GM15510 (cell line): Measurements from ENCODE around the gene VSIG10L2.

Experiments
- POLR2A ChIP-seq: IDR thresholded peaks from 3 replicates; pipeline ENCODE4 v1.6.1; 2011; ENCODE audit warnings: borderline replicate concordance; ENCODE audit not compliant: insufficient read length; ENCODE audit errors: extremely low read depth

The VSIG10L2 gene

GRCh38 chr11:125923633-125924032 lies 22.2 kb upstream of the VSIG10L2 start:
- TF ChIP-seq POLR2A = no peak

GRCh38 chr11:125924384-125925007 lies 21.3 kb upstream of the VSIG10L2 start:
- no peak for TF ChIP-seq POLR2A

DNA sequence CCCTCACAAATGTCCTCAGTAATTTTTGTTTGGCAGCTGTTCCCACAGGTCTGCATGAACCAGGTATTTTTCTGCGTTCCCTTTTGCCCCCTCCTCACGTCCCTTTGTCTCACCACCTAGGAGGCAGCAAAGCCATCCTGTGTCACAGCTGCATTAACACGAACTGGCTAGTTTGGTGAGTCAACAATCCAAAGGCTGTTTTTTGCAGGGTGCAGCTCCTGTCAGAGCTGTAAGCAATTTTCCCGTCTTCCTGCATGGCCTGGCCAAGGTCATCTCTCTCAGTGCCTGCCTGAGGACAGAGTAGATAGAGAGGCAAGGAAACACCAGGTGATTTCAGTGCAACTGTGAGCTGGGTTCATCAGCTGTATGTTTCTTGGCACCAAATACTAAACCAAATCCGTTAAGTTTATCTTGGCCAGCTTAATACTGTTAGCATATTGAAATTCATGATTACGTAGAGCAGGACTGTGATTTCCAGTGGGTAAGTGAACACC lies 20.6 kb upstream of the VSIG10L2 start:
- no peak for TF ChIP-seq POLR2A

- TF ChIP-seq POLR2A = no peak
Observed at GRCh38 chr11:125925804-125926203, 20.0 kb upstream of the VSIG10L2 start.

GRCh38 chr11:125926682-125927081 lies 19.2 kb upstream of the VSIG10L2 start:
- no peak for TF ChIP-seq POLR2A

GRCh38 chr11:125929445-125930075 lies 16.3 kb upstream of the VSIG10L2 start:
- TF ChIP-seq POLR2A = no peak

DNA sequence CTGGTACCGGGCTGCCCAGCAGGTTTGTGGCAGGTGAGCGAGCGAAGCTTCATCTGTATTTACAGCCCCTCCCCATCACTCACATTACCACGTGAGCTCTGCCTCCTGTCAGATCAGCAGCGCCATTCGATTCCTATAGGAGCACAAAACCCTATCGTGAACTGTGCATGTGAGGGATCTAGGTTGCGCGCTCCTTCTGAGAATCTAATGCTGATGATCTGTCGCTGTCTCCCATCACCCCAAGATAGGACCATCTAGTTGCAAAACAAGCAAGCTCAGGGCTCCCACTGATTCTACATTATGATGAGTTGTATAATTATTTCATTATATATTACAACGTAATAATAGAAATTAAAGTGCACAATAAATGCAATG lies 15.8 kb upstream of the VSIG10L2 start:
- TF ChIP-seq POLR2A = no peak

- no peak for TF ChIP-seq POLR2A
Observed at GRCh38 chr11:125931116-125931515, 14.7 kb upstream of the VSIG10L2 start.

DNA sequence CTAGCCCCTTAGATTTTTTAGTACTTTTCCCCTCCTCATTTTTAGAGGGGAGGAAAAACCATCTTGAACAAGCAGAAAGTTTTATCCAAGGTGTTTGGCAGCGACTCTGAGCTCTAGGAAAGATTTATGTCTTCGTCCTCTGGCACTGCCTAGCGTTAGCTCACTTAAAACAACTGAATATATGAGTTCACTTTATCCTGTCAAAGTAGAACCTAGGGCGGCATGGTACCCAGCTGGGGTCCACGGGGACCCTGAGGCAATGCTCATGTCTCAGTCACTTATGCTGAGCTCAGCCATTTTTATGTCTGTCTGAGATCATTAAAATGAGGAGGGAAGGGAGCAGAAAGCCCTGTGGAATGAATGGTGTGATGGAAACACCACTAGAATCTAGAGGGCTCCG lies 14.2 kb upstream of the VSIG10L2 start:
- TF ChIP-seq POLR2A = no peak

GRCh38 chr11:125932301-125932700 lies 13.5 kb upstream of the VSIG10L2 start:
- TF ChIP-seq POLR2A = no peak

DNA sequence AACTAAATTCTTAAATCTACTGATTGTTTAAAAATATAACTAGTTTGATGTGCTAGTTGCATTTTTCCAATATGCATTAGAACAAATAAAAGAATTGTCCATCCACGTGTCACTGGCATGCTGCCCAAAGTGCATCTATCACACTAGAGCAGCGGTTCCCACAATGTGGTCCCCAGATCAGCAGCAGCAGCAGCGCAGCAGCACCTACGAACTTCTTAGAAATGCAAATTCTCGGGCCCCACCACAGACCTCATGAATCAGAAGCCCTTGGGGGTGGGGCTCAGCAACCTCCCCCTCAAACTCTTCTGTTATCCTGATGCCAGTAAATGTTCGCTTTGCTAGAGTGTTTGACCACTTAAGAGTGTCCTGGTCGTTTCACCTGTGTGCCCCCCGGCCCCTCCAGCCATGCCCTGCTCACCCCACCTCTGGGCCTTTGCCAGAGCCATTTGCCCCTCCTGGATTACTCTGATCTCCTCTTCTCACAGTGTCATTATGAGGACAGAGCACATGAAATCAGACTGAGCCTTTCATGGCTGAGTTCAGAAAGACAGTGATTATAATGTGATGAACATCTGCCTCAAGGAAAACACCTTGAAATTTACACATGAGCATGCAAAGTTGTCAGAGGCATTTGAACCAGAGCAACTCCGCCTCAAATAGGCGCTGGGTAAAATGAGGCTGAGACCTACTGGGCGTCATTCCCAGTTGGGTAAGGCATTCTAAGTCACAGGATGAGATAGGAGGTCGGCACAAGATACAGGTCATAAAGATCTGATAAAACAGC lies 12.6 kb upstream of the VSIG10L2 start:
- TF ChIP-seq POLR2A = no peak

DNA sequence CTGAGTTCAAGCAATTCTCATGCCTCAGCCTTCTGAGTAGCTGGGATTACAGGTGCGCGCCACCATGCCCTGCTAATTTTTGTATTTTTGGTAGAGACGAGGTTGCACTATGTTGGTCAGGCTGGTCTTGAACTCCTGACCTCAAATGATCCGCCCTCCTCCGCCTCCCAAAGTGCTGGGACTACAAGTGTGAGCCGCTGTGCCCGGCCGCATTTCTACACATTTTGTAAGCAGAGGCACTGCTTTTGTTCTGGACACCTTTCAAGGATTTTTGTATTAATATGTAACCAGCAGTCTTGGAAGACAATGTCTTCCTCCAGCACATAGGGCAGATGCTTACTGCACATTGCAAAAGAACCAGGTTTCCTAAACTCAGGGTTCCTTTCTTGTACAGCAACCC lies 11.4 kb upstream of the VSIG10L2 start:
- no peak for TF ChIP-seq POLR2A

- TF ChIP-seq POLR2A = no peak
Observed at GRCh38 chr11:125935056-125935455, 10.8 kb upstream of the VSIG10L2 start.

DNA sequence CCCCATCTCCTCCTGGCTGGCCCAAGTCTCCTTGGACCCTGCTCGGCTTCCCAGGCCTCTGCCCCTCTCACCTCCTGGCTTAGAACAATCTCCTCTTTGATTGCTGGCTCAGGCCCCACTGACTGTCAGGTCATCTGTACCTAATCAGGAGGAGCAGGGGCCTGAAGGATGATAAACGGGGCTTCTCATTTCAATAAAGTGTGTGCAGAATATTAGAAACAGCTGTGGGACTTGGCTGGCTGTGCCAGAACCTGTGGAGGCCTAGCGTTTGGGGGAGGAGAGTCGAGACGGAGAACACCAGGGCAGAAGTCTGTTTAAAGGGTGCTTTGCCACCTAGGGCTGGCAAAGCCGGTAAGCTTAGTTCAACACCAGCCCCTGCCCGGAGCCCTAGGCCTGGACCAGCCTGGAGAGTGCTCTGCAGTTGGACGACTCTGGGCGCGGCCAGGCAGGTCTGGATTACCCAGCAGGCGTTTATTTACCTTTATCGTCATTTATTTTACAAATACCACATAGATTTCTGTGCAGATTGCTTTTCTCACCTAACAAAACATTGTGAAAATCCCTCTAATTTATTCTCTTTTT lies 10.1 kb upstream of the VSIG10L2 start:
- no peak for TF ChIP-seq POLR2A

- TF ChIP-seq POLR2A = no peak
Observed at GRCh38 chr11:125938418-125938817, 7.4 kb upstream of the VSIG10L2 start.

- no peak for TF ChIP-seq POLR2A
Observed at GRCh38 chr11:125939081-125939521, 6.7 kb upstream of the VSIG10L2 start.

- no peak for TF ChIP-seq POLR2A
Observed at GRCh38 chr11:125940145-125940544, 5.7 kb upstream of the VSIG10L2 start.
